ENCODE measurements around the gene CCND1.
A peak's percentile ranks its signal among the peaks of the same experiment; 100 is the strongest.

The CCND1 gene

GRCh38 chr11:69634069-69634468 lies 6.9 kb upstream of the CCND1 start:
- Histone ChIP-seq H3K4me3 (ENCODE audit: low read depth in 1 of 5, low read length in 5 of 5) (no peak overlapping the region), H3K27me3 (ENCODE audit: control insufficient read depth in 5 of 5, insufficient read depth in 4 of 5, low read length in 5 of 5) (peaks cover 0 to 13% (median 0%) of the 10 kb centered on the region in 5 donors), H3K36me3 (ENCODE audit: control insufficient read depth in 5 of 5, insufficient read depth in 5 of 5, low read length in 5 of 5) (no peaks in the 10 kb centered on the region), H3K9ac (ENCODE audit: low read length in 5 of 5) (no peak overlapping the region), H3K9me3 (ENCODE audit: control insufficient read depth in 5 of 5, low read length in 5 of 5) (peaks cover 0 to 10% (median 6%) of the 10 kb centered on the region in 5 donors), H3K4me1 (ENCODE audit: control insufficient read depth in 5 of 5, insufficient read depth in 5 of 5, low read length in 5 of 5) (peaks cover 0 to 37% (median 34%) of the 10 kb centered on the region in 5 donors), H3K27ac (ENCODE audit: low read depth, low read length) (no peak overlapping the region)

GRCh38 chr11:69634590-69634989 lies 6.4 kb upstream of the CCND1 start:
- Histone ChIP-seq H3K36me3 (ENCODE audit: control insufficient read depth in 5 of 5, insufficient read depth in 5 of 5, low read length in 5 of 5) (no peaks in the 10 kb centered on the region), H3K27ac (ENCODE audit: low read depth, low read length) (no peak overlapping the region), H3K9ac (ENCODE audit: low read length in 5 of 5) (no peak overlapping the region), H3K27me3 (ENCODE audit: control insufficient read depth in 5 of 5, insufficient read depth in 4 of 5, low read length in 5 of 5) (peaks cover 0 to 13% (median 0%) of the 10 kb centered on the region in 5 donors), H3K9me3 (ENCODE audit: control insufficient read depth in 5 of 5, low read length in 5 of 5) (peaks cover 0 to 7% (median 5%) of the 10 kb centered on the region in 5 donors), H3K4me3 (ENCODE audit: low read depth in 1 of 5, low read length in 5 of 5) (no peak overlapping the region), H3K4me1 (ENCODE audit: control insufficient read depth in 5 of 5, insufficient read depth in 5 of 5, low read length in 5 of 5) (peaks cover 0 to 38% (median 37%) of the 10 kb centered on the region in 5 donors)

- Histone ChIP-seq H3K4me1 (ENCODE audit: control insufficient read depth in 5 of 5, insufficient read depth in 5 of 5, low read length in 5 of 5) (peaks cover 0 to 44% (median 42%) of the 10 kb centered on the region in 5 donors), H3K9ac (ENCODE audit: low read length in 5 of 5) (no peak overlapping the region), H3K27me3 (ENCODE audit: control insufficient read depth in 5 of 5, insufficient read depth in 4 of 5, low read length in 5 of 5) (peaks cover 0 to 14% (median 0%) of the 10 kb centered on the region in 5 donors), H3K27ac (ENCODE audit: low read depth, low read length) (no peak overlapping the region), H3K4me3 (ENCODE audit: low read depth in 1 of 5, low read length in 5 of 5) (no peak overlapping the region), H3K9me3 (ENCODE audit: control insufficient read depth in 5 of 5, low read length in 5 of 5) (peaks cover 0 to 1% (median 0%) of the 10 kb centered on the region in 5 donors), H3K36me3 (ENCODE audit: control insufficient read depth in 5 of 5, insufficient read depth in 5 of 5, low read length in 5 of 5) (no peaks in the 10 kb centered on the region)
Measured at GRCh38 chr11:69635195-69635594, 5.8 kb upstream of the CCND1 start.

- Histone ChIP-seq H3K27ac (ENCODE audit: low read depth, low read length) (peak overlapping the region; percentile 16), H3K36me3 (ENCODE audit: control insufficient read depth in 5 of 5, insufficient read depth in 5 of 5, low read length in 5 of 5) (no peaks in the 10 kb centered on the region), H3K4me1 (ENCODE audit: control insufficient read depth in 5 of 5, insufficient read depth in 5 of 5, low read length in 5 of 5) (peaks cover 0 to 51% (median 48%) of the 10 kb centered on the region in 5 donors), H3K4me3 (ENCODE audit: low read depth in 1 of 5, low read length in 5 of 5) (peak overlapping the region; percentile 49 to 69 (median 59)), H3K27me3 (ENCODE audit: control insufficient read depth in 5 of 5, insufficient read depth in 4 of 5, low read length in 5 of 5) (peaks cover 0 to 19% (median 0%) of the 10 kb centered on the region in 5 donors), H3K9ac (ENCODE audit: low read length in 5 of 5) (peak overlapping the region in 2 of 5 donors; percentile 1 to 51), H3K9me3 (ENCODE audit: control insufficient read depth in 5 of 5, low read length in 5 of 5) (no peaks in the 10 kb centered on the region)
Measured at GRCh38 chr11:69635804-69636511, 5.0 kb upstream of the CCND1 start.

- H3K4me1 ChIP-seq (ENCODE audit: control insufficient read depth in 5 of 5, insufficient read depth in 5 of 5, low read length in 5 of 5), result peaks cover 0 to 58% (median 49%) of the 10 kb centered on the region in 5 donors
- H3K9me3 ChIP-seq (ENCODE audit: control insufficient read depth in 5 of 5, low read length in 5 of 5), result no peaks in the 10 kb centered on the region
- H3K27me3 ChIP-seq (ENCODE audit: control insufficient read depth in 5 of 5, insufficient read depth in 4 of 5, low read length in 5 of 5), result peaks cover 0 to 19% (median 0%) of the 10 kb centered on the region in 5 donors
- H3K4me3 ChIP-seq (ENCODE audit: low read depth in 1 of 5, low read length in 5 of 5), result peak overlapping the region; percentile 49 to 69 (median 61)
- H3K9ac ChIP-seq (ENCODE audit: low read length in 5 of 5), result peak overlapping the region in 4 of 5 donors; percentile 14 to 64 (median 51)
- H3K36me3 ChIP-seq (ENCODE audit: control insufficient read depth in 5 of 5, insufficient read depth in 5 of 5, low read length in 5 of 5), result no peaks in the 10 kb centered on the region
- peak overlapping the region; percentile 16 for H3K27ac ChIP-seq (ENCODE audit: low read depth, low read length)
Measured at GRCh38 chr11:69636512-69637197, 4.3 kb upstream of the CCND1 start.

GRCh38 chr11:69637198-69637940 lies 3.6 kb upstream of the CCND1 start:
- H3K36me3 ChIP-seq (ENCODE audit: control insufficient read depth in 5 of 5, insufficient read depth in 5 of 5, low read length in 5 of 5), result no peaks in the 10 kb centered on the region
- peaks cover 0 to 19% (median 0%) of the 10 kb centered on the region in 5 donors for H3K27me3 ChIP-seq (ENCODE audit: control insufficient read depth in 5 of 5, insufficient read depth in 4 of 5, low read length in 5 of 5)
- peak overlapping the region; percentile 49 to 69 (median 61) for H3K4me3 ChIP-seq (ENCODE audit: low read depth in 1 of 5, low read length in 5 of 5)
- H3K9me3 ChIP-seq (ENCODE audit: control insufficient read depth in 5 of 5, low read length in 5 of 5), result no peaks in the 10 kb centered on the region
- peaks cover 0 to 59% (median 49%) of the 10 kb centered on the region in 5 donors for H3K4me1 ChIP-seq (ENCODE audit: control insufficient read depth in 5 of 5, insufficient read depth in 5 of 5, low read length in 5 of 5)
- peak overlapping the region; percentile 16 for H3K27ac ChIP-seq (ENCODE audit: low read depth, low read length)
- peak overlapping the region in 3 of 5 donors; percentile 12 to 64 (median 14) for H3K9ac ChIP-seq (ENCODE audit: low read length in 5 of 5)

GRCh38 chr11:69637941-69638871 lies 2.8 kb upstream of the CCND1 start:
- Histone ChIP-seq H3K9ac (ENCODE audit: low read length in 5 of 5) (peak overlapping the region in 3 of 5 donors; percentile 40 to 51 (median 47)), H3K36me3 (ENCODE audit: control insufficient read depth in 5 of 5, insufficient read depth in 5 of 5, low read length in 5 of 5) (no peaks in the 10 kb centered on the region), H3K4me3 (ENCODE audit: low read depth in 1 of 5, low read length in 5 of 5) (peak overlapping the region; percentile 49 to 69 (median 61)), H3K4me1 (ENCODE audit: control insufficient read depth in 5 of 5, insufficient read depth in 5 of 5, low read length in 5 of 5) (peaks cover 0 to 62% (median 49%) of the 10 kb centered on the region in 5 donors), H3K9me3 (ENCODE audit: control insufficient read depth in 5 of 5, low read length in 5 of 5) (no peaks in the 10 kb centered on the region), H3K27me3 (ENCODE audit: control insufficient read depth in 5 of 5, insufficient read depth in 4 of 5, low read length in 5 of 5) (peaks cover 0 to 19% (median 0%) of the 10 kb centered on the region in 5 donors), H3K27ac (ENCODE audit: low read depth, low read length) (peak overlapping the region; percentile 37)

- Histone ChIP-seq H3K9me3 (ENCODE audit: control insufficient read depth in 5 of 5, low read length in 5 of 5) (no peaks in the 10 kb centered on the region), H3K4me3 (ENCODE audit: low read depth in 1 of 5, low read length in 5 of 5) (peak overlapping the region in 4 of 5 donors; percentile 49 to 69 (median 63)), H3K9ac (ENCODE audit: low read length in 5 of 5) (peak overlapping the region in 1 of 5 donors; percentile 45), H3K27ac (ENCODE audit: low read depth, low read length) (peak overlapping the region; percentile 37), H3K4me1 (ENCODE audit: control insufficient read depth in 5 of 5, insufficient read depth in 5 of 5, low read length in 5 of 5) (peaks cover 2 to 70% (median 56%) of the 10 kb centered on the region in 5 donors), H3K36me3 (ENCODE audit: control insufficient read depth in 5 of 5, insufficient read depth in 5 of 5, low read length in 5 of 5) (peaks cover 0 to 4% (median 2%) of the 10 kb centered on the region in 5 donors), H3K27me3 (ENCODE audit: control insufficient read depth in 5 of 5, insufficient read depth in 4 of 5, low read length in 5 of 5) (peaks cover 0 to 19% (median 0%) of the 10 kb centered on the region in 5 donors)
Measured at GRCh38 chr11:69638941-69639681, 1.8 kb upstream of the CCND1 start.

All from subcutaneous abdominal adipose tissue (tissue), 5 donors.